ENCODE results near the gene ARID5A.
"Not testable (repeated sequence)": the region's sequence is repeated elsewhere in the genome, so short reads cannot be mapped to it uniquely, and the experiment has no call there.

- TF ChIP-seq EZH2 (IDR thresholded peaks at IDR 0.05; ENCODE audit: insufficient read depth, poor library complexity, severe bottlenecking); EZH2phosphoT487 (IDR thresholded peaks at IDR 0.05; ENCODE audit: insufficient read depth, low read depth): not testable (repeated sequence)
Measured at GRCh38 chr2:96553957-96554292, 17.4 kb downstream of the ARID5A start.

Data from GM23248 (cell line).